ENCODE measurements around the gene DDIT4.
"Not testable (repeated sequence)": the region's sequence is repeated elsewhere in the genome, so short reads cannot be mapped to it uniquely, and the experiment has no call there.

The DDIT4 gene

GRCh38 chr10:72276421-72277339 lies 3.0 kb downstream of the DDIT4 start:
- peak overlapping the region in 1 of 2 donors; percentile 99 for H3K9ac ChIP-seq (ENCODE audit: low read depth in 1 of 2, low read length in 2 of 2)
- no peaks in the 10 kb centered on the region for H3K9me3 ChIP-seq (ENCODE audit: control insufficient read depth in 2 of 2, low read length in 2 of 2)
- peaks cover 6 to 13% of the 10 kb centered on the region in 2 donors for H3K36me3 ChIP-seq (ENCODE audit: control insufficient read depth in 2 of 2, insufficient read depth in 2 of 2, low read length in 2 of 2)
- peak overlapping the region; percentile 98 to 99 for H3K27ac ChIP-seq (ENCODE audit: low read depth in 2 of 2, low read length in 2 of 2)
- H3K4me1 ChIP-seq (ENCODE audit: control insufficient read depth in 2 of 2, insufficient read depth in 2 of 2, low read length in 2 of 2) = peaks cover 34 to 52% of the 10 kb centered on the region in 2 donors
- H3K27me3 ChIP-seq (ENCODE audit: control insufficient read depth in 2 of 2, insufficient read depth in 2 of 2, low read length in 2 of 2) = no peaks in the 10 kb centered on the region
- H3K4me3 ChIP-seq (ENCODE audit: low read length in 2 of 2) = no peak overlapping the region

- peaks cover 6 to 13% of the 10 kb centered on the region in 2 donors for H3K36me3 ChIP-seq (ENCODE audit: control insufficient read depth in 2 of 2, insufficient read depth in 2 of 2, low read length in 2 of 2)
- no peak overlapping the region for H3K9ac ChIP-seq (ENCODE audit: low read depth in 1 of 2, low read length in 2 of 2)
- no peak overlapping the region for H3K4me3 ChIP-seq (ENCODE audit: low read length in 2 of 2)
- H3K4me1 ChIP-seq (ENCODE audit: control insufficient read depth in 2 of 2, insufficient read depth in 2 of 2, low read length in 2 of 2) = peaks cover 33 to 49% of the 10 kb centered on the region in 2 donors
- H3K27me3 ChIP-seq (ENCODE audit: control insufficient read depth in 2 of 2, insufficient read depth in 2 of 2, low read length in 2 of 2) = no peaks in the 10 kb centered on the region
- H3K9me3 ChIP-seq (ENCODE audit: control insufficient read depth in 2 of 2, low read length in 2 of 2) = no peaks in the 10 kb centered on the region
- H3K27ac ChIP-seq (ENCODE audit: low read depth in 2 of 2, low read length in 2 of 2) = peak overlapping the region; percentile 49
Observed at GRCh38 chr10:72277340-72277995, 3.7 kb downstream of the DDIT4 start.

DNA sequence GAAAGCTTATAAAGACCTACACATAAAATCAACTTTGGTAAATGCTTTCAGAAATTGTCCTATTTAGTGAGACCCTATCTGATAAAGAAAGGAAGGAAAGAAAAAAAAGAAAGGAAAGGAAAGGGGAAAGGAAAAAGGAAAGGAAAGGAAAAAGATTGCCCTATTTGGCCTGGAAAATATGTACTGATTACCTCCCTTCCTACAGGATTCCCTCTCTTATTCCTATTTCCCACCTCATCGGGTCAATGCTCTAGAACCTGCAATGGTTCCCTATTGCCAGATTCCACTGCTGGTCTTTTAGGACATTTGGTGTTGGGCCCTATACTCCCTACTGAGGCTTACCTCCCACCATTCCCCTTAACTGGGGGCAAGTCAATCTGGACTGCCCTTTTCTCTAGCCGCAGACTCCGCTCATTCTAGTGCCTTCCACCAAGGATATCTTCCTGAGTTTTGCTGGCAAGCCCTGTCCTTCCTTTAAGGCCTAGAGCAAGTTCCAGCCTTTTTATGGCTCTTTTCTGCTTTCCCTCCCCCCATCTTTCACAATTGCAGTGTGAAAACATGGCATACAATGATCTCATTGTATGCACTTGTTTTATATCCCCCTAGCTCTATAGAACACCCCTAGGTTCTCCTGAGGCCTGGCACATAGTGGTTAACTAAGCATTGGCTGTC lies 4.4 kb downstream of the DDIT4 start:
- Histone ChIP-seq H3K27me3 (ENCODE audit: control insufficient read depth in 2 of 2, insufficient read depth in 2 of 2, low read length in 2 of 2) (no peaks in the 10 kb centered on the region), H3K9ac (ENCODE audit: low read depth in 1 of 2, low read length in 2 of 2) (peak overlapping the region in 1 of 2 donors; percentile 24), H3K9me3 (ENCODE audit: control insufficient read depth in 2 of 2, low read length in 2 of 2) (no peaks in the 10 kb centered on the region), H3K27ac (ENCODE audit: low read depth in 2 of 2, low read length in 2 of 2) (peak overlapping the region; percentile 49 to 70), H3K36me3 (ENCODE audit: control insufficient read depth in 2 of 2, insufficient read depth in 2 of 2, low read length in 2 of 2) (peaks cover 6 to 13% of the 10 kb centered on the region in 2 donors), H3K4me1 (ENCODE audit: control insufficient read depth in 2 of 2, insufficient read depth in 2 of 2, low read length in 2 of 2) (peaks cover 28 to 44% of the 10 kb centered on the region in 2 donors), H3K4me3 (ENCODE audit: low read length in 2 of 2) (no peak overlapping the region)

DNA sequence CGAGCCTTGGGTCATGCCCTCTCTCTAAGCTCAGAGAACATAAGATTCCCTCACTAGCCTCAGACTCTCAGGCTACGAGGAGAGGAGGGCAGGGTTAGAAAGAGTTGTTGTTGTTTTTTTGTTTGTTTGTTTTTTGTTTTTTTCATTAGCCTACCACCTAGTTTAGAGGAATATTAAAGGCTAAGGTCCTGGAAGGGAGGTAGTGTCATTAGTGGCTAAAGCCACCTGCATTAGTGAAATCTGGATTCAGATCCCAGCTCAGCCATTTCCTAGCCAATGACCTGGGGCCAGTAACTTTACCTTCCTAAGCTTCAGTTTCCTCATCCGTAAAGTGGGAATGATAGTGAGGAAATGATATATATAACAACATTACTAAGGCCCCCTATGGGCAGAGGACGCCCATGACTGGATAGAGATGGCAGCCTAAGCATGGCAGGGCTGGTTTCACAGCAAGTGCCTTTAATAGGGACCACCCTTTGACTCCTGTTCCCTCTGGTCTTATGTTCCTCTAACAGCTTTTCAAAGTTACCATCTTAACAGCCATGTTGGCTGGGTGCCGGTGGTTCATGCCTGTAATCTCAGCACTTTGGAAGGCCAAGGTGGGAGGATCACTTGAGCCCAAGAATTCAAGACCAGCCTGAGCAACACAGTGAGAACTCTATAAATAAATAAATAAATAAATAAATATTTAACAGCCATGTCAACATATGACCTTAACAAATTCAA lies 5.1 kb downstream of the DDIT4 start:
- no peak overlapping the region for H3K4me3 ChIP-seq (ENCODE audit: low read length in 2 of 2)
- peaks cover 6 to 13% of the 10 kb centered on the region in 2 donors for H3K36me3 ChIP-seq (ENCODE audit: control insufficient read depth in 2 of 2, insufficient read depth in 2 of 2, low read length in 2 of 2)
- no peaks in the 10 kb centered on the region for H3K9me3 ChIP-seq (ENCODE audit: control insufficient read depth in 2 of 2, low read length in 2 of 2)
- H3K27me3 ChIP-seq (ENCODE audit: control insufficient read depth in 2 of 2, insufficient read depth in 2 of 2, low read length in 2 of 2) = no peaks in the 10 kb centered on the region
- peak overlapping the region in 1 of 2 donors; percentile 24 for H3K9ac ChIP-seq (ENCODE audit: low read depth in 1 of 2, low read length in 2 of 2)
- peaks cover 27 to 43% of the 10 kb centered on the region in 2 donors for H3K4me1 ChIP-seq (ENCODE audit: control insufficient read depth in 2 of 2, insufficient read depth in 2 of 2, low read length in 2 of 2)
- H3K27ac ChIP-seq (ENCODE audit: low read depth in 2 of 2, low read length in 2 of 2) = peak overlapping the region in 1 of 2 donors; percentile 70

- H3K36me3 ChIP-seq (ENCODE audit: control insufficient read depth in 2 of 2, insufficient read depth in 2 of 2, low read length in 2 of 2) = peaks cover 6 to 11% of the 10 kb centered on the region in 2 donors
- not testable (repeated sequence) for H3K9me3 ChIP-seq (ENCODE audit: control insufficient read depth in 2 of 2, low read length in 2 of 2); H3K9ac ChIP-seq (ENCODE audit: low read depth in 1 of 2, low read length in 2 of 2); H3K27ac ChIP-seq (ENCODE audit: low read depth in 2 of 2, low read length in 2 of 2); H3K4me3 ChIP-seq (ENCODE audit: low read length in 2 of 2); H3K27me3 ChIP-seq (ENCODE audit: control insufficient read depth in 2 of 2, insufficient read depth in 2 of 2, low read length in 2 of 2)
- peaks cover 24 to 39% of the 10 kb centered on the region in 2 donors for H3K4me1 ChIP-seq (ENCODE audit: control insufficient read depth in 2 of 2, insufficient read depth in 2 of 2, low read length in 2 of 2)
Observed at GRCh38 chr10:72279587-72279986, 5.9 kb downstream of the DDIT4 start.

DNA sequence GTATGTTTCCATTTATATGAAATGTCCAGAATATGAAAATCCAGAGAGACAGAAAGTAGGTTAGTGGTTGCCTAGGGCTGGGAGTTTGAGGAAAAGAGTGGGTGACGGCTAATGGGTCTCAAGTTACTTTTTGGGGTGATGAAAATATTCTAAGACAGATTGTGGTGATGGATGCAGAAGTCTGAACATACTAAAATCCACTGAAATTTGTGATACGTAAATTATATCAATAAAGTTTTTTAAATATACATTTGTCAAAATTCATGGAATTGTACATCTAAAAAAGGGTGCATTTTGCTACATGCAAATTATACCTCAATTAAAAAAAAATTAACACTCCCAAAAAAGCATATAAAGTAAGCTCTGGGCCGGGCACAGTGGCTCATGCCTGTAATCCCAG lies 9.4 kb downstream of the DDIT4 start:
- no peak overlapping the region for H3K9ac ChIP-seq (ENCODE audit: low read depth in 1 of 2, low read length in 2 of 2)
- no peaks in the 10 kb centered on the region for H3K36me3 ChIP-seq (ENCODE audit: control insufficient read depth in 2 of 2, insufficient read depth in 2 of 2, low read length in 2 of 2)
- H3K27me3 ChIP-seq (ENCODE audit: control insufficient read depth in 2 of 2, insufficient read depth in 2 of 2, low read length in 2 of 2) = no peaks in the 10 kb centered on the region
- no peaks in the 10 kb centered on the region for H3K9me3 ChIP-seq (ENCODE audit: control insufficient read depth in 2 of 2, low read length in 2 of 2)
- H3K27ac ChIP-seq (ENCODE audit: low read depth in 2 of 2, low read length in 2 of 2) = no peak overlapping the region
- no peak overlapping the region for H3K4me3 ChIP-seq (ENCODE audit: low read length in 2 of 2)
- peaks cover 5 to 7% of the 10 kb centered on the region in 2 donors for H3K4me1 ChIP-seq (ENCODE audit: control insufficient read depth in 2 of 2, insufficient read depth in 2 of 2, low read length in 2 of 2)

DNA sequence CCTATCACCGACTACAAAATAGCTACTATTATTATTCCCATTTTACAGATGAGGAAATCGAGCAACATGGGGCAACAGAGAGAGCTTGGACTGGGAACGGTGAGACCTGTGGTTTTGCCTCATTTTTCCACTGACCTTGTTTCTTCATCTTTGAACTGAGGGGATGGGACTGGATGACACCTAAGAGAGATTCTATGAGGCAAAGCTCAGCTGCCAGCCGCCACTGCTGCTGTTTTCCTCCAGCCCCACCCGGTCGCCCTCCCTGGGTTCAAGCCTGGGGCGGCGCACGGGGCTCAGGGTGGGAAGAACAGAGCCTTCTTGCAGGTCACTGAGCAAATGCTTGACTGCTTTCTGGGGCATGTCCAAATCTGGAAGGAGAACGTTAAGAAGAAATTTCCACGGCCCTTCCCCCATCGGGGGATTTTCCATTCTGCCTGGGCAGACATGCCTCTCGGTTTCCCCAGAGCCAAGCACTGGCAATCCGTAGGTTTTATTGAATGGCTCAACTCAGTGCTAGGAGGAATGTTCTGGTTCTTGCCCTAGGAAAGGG lies 12.3 kb downstream of the DDIT4 start:
- Histone ChIP-seq H3K4me3 (ENCODE audit: low read length in 2 of 2) (no peak overlapping the region), H3K36me3 (ENCODE audit: control insufficient read depth in 2 of 2, insufficient read depth in 2 of 2, low read length in 2 of 2) (no peaks in the 10 kb centered on the region), H3K27me3 (ENCODE audit: control insufficient read depth in 2 of 2, insufficient read depth in 2 of 2, low read length in 2 of 2) (no peaks in the 10 kb centered on the region), H3K27ac (ENCODE audit: low read depth in 2 of 2, low read length in 2 of 2) (no peak overlapping the region), H3K4me1 (ENCODE audit: control insufficient read depth in 2 of 2, insufficient read depth in 2 of 2, low read length in 2 of 2) (peaks cover 0 to 4% of the 10 kb centered on the region in 2 donors), H3K9me3 (ENCODE audit: control insufficient read depth in 2 of 2, low read length in 2 of 2) (no peaks in the 10 kb centered on the region), H3K9ac (ENCODE audit: low read depth in 1 of 2, low read length in 2 of 2) (no peak overlapping the region)

DNA sequence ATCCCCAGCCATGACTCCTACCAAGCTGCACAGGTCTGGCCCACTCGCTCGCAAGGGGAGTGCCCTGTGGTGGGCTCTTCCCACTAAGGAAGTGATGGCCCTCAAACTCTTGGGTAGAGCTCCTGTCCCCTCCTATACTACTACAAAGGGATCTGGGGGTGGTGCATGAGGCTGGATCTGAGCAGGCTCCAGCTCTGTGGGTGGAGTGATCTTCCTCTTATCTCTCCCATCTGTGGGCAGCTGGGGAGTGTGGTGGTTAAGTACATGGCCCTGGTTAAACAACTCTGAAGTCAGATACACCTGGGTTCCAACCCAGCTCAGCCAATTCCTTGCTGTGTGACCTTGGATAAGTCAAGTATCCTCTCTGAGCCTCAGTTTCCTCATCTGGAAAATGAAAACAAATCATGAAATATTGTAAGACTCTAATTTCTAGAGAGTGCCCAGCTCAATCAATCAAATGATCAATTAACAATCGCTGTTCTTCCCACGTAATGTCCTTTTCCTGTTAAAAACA lies 17.4 kb downstream of the DDIT4 start:
- Histone ChIP-seq H3K4me3 (ENCODE audit: low read length in 2 of 2) (no peak overlapping the region), H3K9me3 (ENCODE audit: control insufficient read depth in 2 of 2, low read length in 2 of 2) (no peaks in the 10 kb centered on the region), H3K36me3 (ENCODE audit: control insufficient read depth in 2 of 2, insufficient read depth in 2 of 2, low read length in 2 of 2) (no peaks in the 10 kb centered on the region), H3K4me1 (ENCODE audit: control insufficient read depth in 2 of 2, insufficient read depth in 2 of 2, low read length in 2 of 2) (peaks cover 0 to 4% of the 10 kb centered on the region in 2 donors), H3K9ac (ENCODE audit: low read depth in 1 of 2, low read length in 2 of 2) (no peak overlapping the region), H3K27me3 (ENCODE audit: control insufficient read depth in 2 of 2, insufficient read depth in 2 of 2, low read length in 2 of 2) (no peaks in the 10 kb centered on the region), H3K27ac (ENCODE audit: low read depth in 2 of 2, low read length in 2 of 2) (no peak overlapping the region)

GRCh38 chr10:72292223-72292691 lies 18.5 kb downstream of the DDIT4 start:
- peaks cover 1 to 9% of the 10 kb centered on the region in 2 donors for H3K4me1 ChIP-seq (ENCODE audit: control insufficient read depth in 2 of 2, insufficient read depth in 2 of 2, low read length in 2 of 2)
- H3K27ac ChIP-seq (ENCODE audit: low read depth in 2 of 2, low read length in 2 of 2) = no peak overlapping the region
- H3K36me3 ChIP-seq (ENCODE audit: control insufficient read depth in 2 of 2, insufficient read depth in 2 of 2, low read length in 2 of 2) = no peaks in the 10 kb centered on the region
- no peak overlapping the region for H3K4me3 ChIP-seq (ENCODE audit: low read length in 2 of 2)
- no peaks in the 10 kb centered on the region for H3K27me3 ChIP-seq (ENCODE audit: control insufficient read depth in 2 of 2, insufficient read depth in 2 of 2, low read length in 2 of 2)
- no peak overlapping the region for H3K9ac ChIP-seq (ENCODE audit: low read depth in 1 of 2, low read length in 2 of 2)
- H3K9me3 ChIP-seq (ENCODE audit: control insufficient read depth in 2 of 2, low read length in 2 of 2) = no peaks in the 10 kb centered on the region
